BJ (cell line): ENCODE data around the gene MAN1C1. TPM values are rescaled to one million over a fixed set of nuclear protein-coding genes. Genes with fewer than 3 reads are reported as not detected.

Experiments
- CTCF ChIA-PET: fragments of 350-600 bp; formaldehyde crosslinking; extraction: SDS; loops from one replicate; lab custom pipeline; 2021; ENCODE audit warnings: antibody characterized with exemption, inconsistent platforms; lab: Yijun Ruan, JAX
- POLR2A ChIA-PET: fragments of 300-600 bp; sonication (Branson Sonifier 250); formaldehyde crosslinking; extraction: SDS; loops from one replicate; lab custom pipeline; 2021; ENCODE audit warnings: antibody characterized with exemption; lab: Charles Lee
- DNase-seq: peaks from one replicate; pipeline ENCODE4 v3.0.0-alpha.2; 2011; ENCODE audit warnings: low read depth
- H3K27me3 ChIP-seq: 2 replicates; pipeline ENCODE4 v1.6.0; 2011; ENCODE audit warnings: low read length; ENCODE audit not compliant: control insufficient read depth, insufficient read depth
- H3K36me3 ChIP-seq: 2 replicates; pipeline ENCODE4 v1.5.1; 2011; ENCODE audit warnings: low read length; ENCODE audit not compliant: control insufficient read depth, insufficient read depth
- H3K4me3 ChIP-seq: 2 replicates; pipeline ENCODE4 v1.5.1; 2011; ENCODE audit warnings: low read depth, mild to moderate bottlenecking, control low read depth, low read length
- polyA plus RNA-seq: library from polyadenylated mRNA; depleted of rRNA; stranded (reverse); fragments of >200 nt; gene quantifications from 2 replicates; pipeline ENCODE4 v1.2.3, GENCODE V29; 2011
- TF ChIP-seq, protein P1 (sequence below): IDR thresholded peaks from 2 replicates; pipeline ENCODE4 v1.5.1; 2011; ENCODE audit warnings: low read depth, mild to moderate bottlenecking, control low read depth, inconsistent platforms, low read length, moderate library complexity; ENCODE audit not compliant: insufficient read depth

MAN1C1 gene
- polyA plus RNA-seq, 1 experiment = 1.1 TPM

DNA sequence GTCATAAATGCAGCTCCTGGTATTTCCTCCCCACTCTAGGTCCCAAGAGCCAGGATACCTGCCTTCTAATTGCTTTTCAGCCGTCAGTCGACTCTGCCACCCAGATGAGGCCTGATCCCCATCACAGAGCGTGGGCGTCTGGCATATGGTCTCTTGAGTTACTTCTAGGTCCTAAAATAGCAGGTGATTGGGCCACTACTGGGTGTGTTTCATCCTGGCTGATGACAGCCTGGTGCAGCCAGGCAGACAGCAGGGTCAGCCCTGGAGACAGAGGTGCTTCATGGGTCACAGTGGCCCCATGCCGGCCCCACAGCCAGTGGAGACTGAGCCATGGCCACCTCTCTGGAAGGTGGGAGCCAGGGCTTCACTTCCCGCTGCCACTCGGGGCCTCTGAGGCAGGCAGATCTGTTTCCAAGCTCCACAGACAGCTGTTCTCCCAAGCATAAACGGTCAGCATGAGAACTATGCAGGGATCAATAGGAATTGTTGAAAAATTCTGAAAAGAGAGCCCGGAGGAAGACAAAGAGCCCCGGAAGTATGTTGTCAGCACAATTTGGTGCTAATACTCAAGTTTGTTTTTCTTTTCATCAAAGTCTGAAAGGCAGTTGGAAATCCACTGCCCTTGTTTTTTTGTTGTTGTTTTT, 83.0 kb downstream of the MAN1C1 start:
- no peak overlapping the region for H3K4me3 ChIP-seq
- ChIA-PET CTCF (interaction anchor here (0.7 to 0.8 kb wide), 2 partner anchors 162 to 663 kb away, joined by 3 read pairs; no protein-coding TSS in a partner anchor), POLR2A (no interaction called here)
- TF ChIP-seq, protein P1, sequence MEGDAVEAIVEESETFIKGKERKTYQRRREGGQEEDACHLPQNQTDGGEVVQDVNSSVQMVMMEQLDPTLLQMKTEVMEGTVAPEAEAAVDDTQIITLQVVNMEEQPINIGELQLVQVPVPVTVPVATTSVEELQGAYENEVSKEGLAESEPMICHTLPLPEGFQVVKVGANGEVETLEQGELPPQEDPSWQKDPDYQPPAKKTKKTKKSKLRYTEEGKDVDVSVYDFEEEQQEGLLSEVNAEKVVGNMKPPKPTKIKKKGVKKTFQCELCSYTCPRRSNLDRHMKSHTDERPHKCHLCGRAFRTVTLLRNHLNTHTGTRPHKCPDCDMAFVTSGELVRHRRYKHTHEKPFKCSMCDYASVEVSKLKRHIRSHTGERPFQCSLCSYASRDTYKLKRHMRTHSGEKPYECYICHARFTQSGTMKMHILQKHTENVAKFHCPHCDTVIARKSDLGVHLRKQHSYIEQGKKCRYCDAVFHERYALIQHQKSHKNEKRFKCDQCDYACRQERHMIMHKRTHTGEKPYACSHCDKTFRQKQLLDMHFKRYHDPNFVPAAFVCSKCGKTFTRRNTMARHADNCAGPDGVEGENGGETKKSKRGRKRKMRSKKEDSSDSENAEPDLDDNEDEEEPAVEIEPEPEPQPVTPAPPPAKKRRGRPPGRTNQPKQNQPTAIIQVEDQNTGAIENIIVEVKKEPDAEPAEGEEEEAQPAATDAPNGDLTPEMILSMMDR = no peak
- H3K36me3 ChIP-seq = no peaks in the 10 kb centered on the region
- DNase-seq = no peak
- H3K27me3 ChIP-seq = no peaks in the 10 kb centered on the region

DNA sequence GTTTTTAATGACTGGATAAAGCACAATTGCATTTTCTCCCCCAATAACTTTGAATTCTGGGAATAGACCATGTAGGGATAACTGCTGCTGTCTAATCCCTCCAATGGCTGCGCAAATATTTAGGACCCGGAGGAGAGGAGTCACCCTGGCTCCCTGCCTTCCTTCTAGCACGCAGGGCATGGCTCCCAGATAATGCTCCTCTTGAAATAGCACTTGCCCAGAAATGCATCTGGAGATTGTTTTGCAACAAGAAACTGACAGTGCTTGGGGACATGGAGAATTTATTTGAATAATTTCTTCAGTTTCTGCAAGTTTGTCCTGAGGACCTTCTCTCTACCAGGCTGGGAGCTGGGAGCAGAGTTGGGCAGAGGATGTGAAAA, 83.5 kb downstream of the MAN1C1 start:
- TF ChIP-seq, protein P1 = no peak
- POLR2A ChIA-PET = no interaction called here
- Histone ChIP-seq H3K27me3 (no peaks in the 10 kb centered on the region), H3K4me3 (no peak overlapping the region), H3K36me3 (no peaks in the 10 kb centered on the region)
- peak; percentile 54 for DNase-seq
- CTCF ChIA-PET = interaction anchor here (0.8 kb wide), 1 partner anchor 162 kb away, joined by 3 read pairs; no protein-coding TSS in a partner anchor

DNA sequence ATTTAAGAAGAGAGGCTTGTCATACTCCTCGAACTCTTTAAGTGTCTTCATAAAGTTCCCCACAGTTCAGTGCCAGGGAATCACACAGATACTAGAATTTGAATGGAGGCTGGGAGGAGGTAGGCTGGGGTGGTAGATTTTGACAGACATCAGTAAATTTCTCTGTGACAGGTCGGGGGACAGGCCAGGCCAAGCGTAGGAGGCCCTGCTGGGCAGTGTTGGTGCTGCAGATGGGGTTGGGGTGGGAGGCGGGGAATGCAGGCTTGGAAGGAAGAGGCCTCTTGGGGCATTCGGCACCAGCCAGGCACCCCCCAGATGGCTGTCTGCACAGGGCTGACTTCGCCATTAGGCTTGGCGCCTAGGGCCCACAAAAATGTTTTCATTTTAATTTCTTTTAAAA, 84.0 kb downstream of the MAN1C1 start:
- H3K4me3 ChIP-seq = no peak overlapping the region
- no peak for DNase-seq
- TF ChIP-seq, protein P1 = 0 out of 2 replicates have a peak, but pooled peaks have one; percentile 6
- ChIA-PET POLR2A (no interaction called here), CTCF (interaction anchor here (0.8 kb wide), 1 partner anchor 163 kb away, joined by 3 read pairs; no protein-coding TSS in a partner anchor)
- H3K27me3 ChIP-seq = no peaks in the 10 kb centered on the region
- H3K36me3 ChIP-seq = no peaks in the 10 kb centered on the region

DNA sequence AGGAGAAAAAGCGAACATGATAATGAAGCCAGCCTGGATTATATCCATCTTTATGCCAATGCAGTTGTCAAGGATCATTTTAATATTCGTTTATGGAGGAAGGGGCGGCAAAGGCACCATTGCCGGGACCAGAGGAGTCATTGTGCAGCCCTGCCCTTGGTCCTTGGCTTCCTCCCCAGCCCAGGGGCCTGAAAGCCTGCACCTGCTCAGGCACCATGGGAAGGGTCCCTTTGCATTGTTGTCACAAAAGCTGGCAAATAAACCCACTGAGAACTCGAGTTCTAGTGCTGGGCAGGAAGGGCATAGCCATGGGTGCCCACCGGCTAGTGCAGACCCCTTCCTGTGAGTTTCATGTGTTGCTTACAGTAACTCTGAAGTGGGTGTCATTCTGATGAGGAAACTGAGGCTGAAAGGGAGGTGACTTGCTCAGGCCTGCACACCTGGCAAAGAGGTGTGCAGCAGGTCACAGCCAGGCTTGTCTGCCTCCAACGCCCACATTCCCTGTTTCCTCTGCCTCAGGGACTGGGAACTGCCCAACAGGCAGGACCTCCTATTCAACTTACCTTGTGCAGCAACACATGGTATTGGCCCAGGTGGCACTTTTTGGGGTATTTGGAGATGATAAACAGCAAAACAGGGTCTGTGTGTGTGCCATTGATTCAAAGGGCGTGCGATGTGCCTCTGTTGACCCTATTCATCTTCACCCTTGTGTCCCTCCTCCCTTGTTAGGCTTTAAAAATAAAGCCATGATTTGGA, 84.6 kb downstream of the MAN1C1 start:
- TF ChIP-seq, protein P1 = no peak
- H3K36me3 ChIP-seq = no peaks in the 10 kb centered on the region
- CTCF ChIA-PET = no interaction called here

DNA sequence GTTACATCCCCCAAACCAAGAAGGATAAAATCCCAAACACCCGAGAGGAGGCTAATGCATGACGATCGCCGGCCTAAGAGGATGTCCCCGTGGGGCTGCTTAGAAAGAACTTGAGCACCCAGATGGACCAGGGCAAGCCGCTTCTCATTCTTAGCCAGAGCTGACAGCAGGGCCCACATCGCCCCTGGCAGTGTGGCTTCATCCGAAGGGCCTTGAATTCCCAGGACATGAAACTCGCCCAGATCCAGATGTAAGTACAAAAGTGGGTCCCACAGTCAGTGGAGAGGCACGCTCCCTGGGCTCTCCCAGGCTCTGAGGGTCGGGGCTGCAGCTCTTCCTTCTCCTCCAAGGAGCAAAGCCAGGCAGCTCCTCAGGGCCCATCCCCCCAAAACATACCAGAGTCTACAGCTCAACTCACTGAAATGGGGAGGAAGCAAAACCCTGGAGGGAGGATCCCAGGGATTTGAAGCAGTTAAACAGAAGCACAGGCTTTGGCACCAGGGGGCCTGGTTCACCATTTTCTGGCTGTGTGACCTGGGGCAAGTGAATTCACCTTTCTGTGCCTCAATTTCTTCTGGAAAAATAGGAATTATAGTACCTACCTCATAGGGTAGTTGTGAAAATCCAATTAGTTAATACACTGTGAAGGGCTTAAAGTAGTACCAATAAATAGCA, 85.6 kb downstream of the MAN1C1 start:
- ChIA-PET POLR2A (no interaction called here), CTCF (interaction anchor here (0.9 to 1.3 kb wide), 2 partner anchors 9 to 12 kb away, joined by 3 read pairs; no protein-coding TSS in a partner anchor)
- DNase-seq = no peak

More for the DNA sequence above, 84.6 kb downstream of the MAN1C1 start:
- DNase-seq = no peak
- H3K4me3 ChIP-seq = no peak overlapping the region
- POLR2A ChIA-PET = no interaction called here
- H3K27me3 ChIP-seq = no peaks in the 10 kb centered on the region

More for the DNA sequence above, 85.6 kb downstream of the MAN1C1 start:
- H3K27me3 ChIP-seq = no peaks in the 10 kb centered on the region
- TF ChIP-seq, protein P1 = no peak
- H3K4me3 ChIP-seq = no peak overlapping the region
- no peaks in the 10 kb centered on the region for H3K36me3 ChIP-seq
